Body of pancreas (tissue), 4 donors: Measurements from ENCODE around the gene CACUL1. TPM values are rescaled to one million over a fixed set of nuclear protein-coding genes. Genes with fewer than 3 reads are reported as not detected.
A peak's percentile ranks its signal among the peaks of the same experiment; 100 is the strongest.

ENCODE experiments used
- ATAC-seq: fragments of 150-250 bp; one replicate; pipeline ENCODE4 v1.9.1; 2016
- DNase-seq, 4 donors: peaks; one replicate each; pipeline ENCODE4 v3.0.0-alpha.2; 2019
- H3K27ac ChIP-seq, 4 donors: fragments of 200-600 bp; sonication (generic); 1 replicate in 3 of 4; 2 replicates in 1 of 4; pipeline versions ENCODE4 v1.5.1 to v1.6.1; 2016 to 2019; ENCODE audit warnings: mild to moderate bottlenecking in 1 of 4, mixed read lengths in 1 of 4, moderate library complexity in 1 of 4
- H3K27me3 ChIP-seq, 2 donors: fragments of 200-600 bp; sonication (generic); one replicate each; pipeline ENCODE4 v1.6.0; 2016; ENCODE audit warnings: mild to moderate bottlenecking in 1 of 2
- H3K36me3 ChIP-seq, 2 donors: fragments of 200-600 bp; sonication (generic); replicated peaks in 1 of 2; 2 replicates each; pipeline ENCODE4 v1.5.1; 2016; ENCODE audit warnings: low read depth in 2 of 2; ENCODE audit not compliant: insufficient read depth in 1 of 2
- H3K4me1 ChIP-seq: fragments of 200-600 bp; sonication (generic); one replicate; pipeline ENCODE4 v1.6.0; 2016
- H3K4me3 ChIP-seq, 2 donors: fragments of 200-600 bp; sonication (generic); 1 replicate in 1 of 2; 2 replicates in 1 of 2; pipeline ENCODE4 v1.5.1; 2016 to 2019
- H3K9me3 ChIP-seq, 3 donors: fragments of 200-600 bp; sonication (generic); 1 replicate in 2 of 3; 2 replicates in 1 of 3; pipeline ENCODE4 v1.5.1; 2016
- CTCF ChIP-seq, 7 experiments: fragments of 450-650 bp in 4 of 7; fragments of 200-600 bp in 3 of 7; sonication (generic) in 3 of 7; IDR thresholded peaks; one replicate each; pipeline ENCODE4 v1.5.1; 2016 to 2019; ENCODE audit warnings: antibody characterized with exemption in 7 of 7
- POLR2A ChIP-seq, 3 donors: fragments of 450-650 bp; IDR thresholded peaks; one replicate each; pipeline ENCODE4 v1.6.1; 2016; ENCODE audit warnings: antibody characterized with exemption in 3 of 3, mild to moderate bottlenecking in 2 of 3
- WGBS, 2 donors: methylation state at CpG; one replicate each; pipeline ENCODE4 v1.1.5; 2017; 5-methylcytosine and 5-hydroxymethylcytosine counted together
- intact Hi-C: fragments of 100-400 bp; cut with DNase I; formaldehyde crosslinking; loops from one replicate; pipeline ENCODE4 v1.15.1; 2023
- total RNA-seq, 2 donors: library from RNA; depleted of rRNA; stranded (reverse); fragments of >200 nt; gene quantifications; one replicate each; pipeline ENCODE4 v1.1.0, GENCODE V29; 2016

CACUL1 gene
- total RNA-seq, 2 donors from 2014 or later: 12.9 to 16.1 TPM

- intact Hi-C loops: no loop called here
- H3K27me3 ChIP-seq: no peaks in the 10 kb centered on the region
- no peak overlapping the region for H3K4me3 ChIP-seq
- TF ChIP-seq POLR2A (IDR thresholded peaks at IDR 0.05) (no peak), CTCF (IDR thresholded peaks at IDR 0.05) (no peak)
- H3K36me3 ChIP-seq: no peaks in the 10 kb centered on the region
- ATAC-seq (no peak), DNase-seq (no peak)
- no peaks in the 10 kb centered on the region for H3K9me3 ChIP-seq
- no peak overlapping the region for H3K27ac ChIP-seq
- no peaks in the 10 kb centered on the region for H3K4me1 ChIP-seq
- WGBS, 2 donors: 91 to 95% methylated on average over 4 of the region's 4 CpGs
Observed at GRCh38 chr10:118764195-118764594, 9.4 kb upstream of the CACUL1 start.

DNA sequence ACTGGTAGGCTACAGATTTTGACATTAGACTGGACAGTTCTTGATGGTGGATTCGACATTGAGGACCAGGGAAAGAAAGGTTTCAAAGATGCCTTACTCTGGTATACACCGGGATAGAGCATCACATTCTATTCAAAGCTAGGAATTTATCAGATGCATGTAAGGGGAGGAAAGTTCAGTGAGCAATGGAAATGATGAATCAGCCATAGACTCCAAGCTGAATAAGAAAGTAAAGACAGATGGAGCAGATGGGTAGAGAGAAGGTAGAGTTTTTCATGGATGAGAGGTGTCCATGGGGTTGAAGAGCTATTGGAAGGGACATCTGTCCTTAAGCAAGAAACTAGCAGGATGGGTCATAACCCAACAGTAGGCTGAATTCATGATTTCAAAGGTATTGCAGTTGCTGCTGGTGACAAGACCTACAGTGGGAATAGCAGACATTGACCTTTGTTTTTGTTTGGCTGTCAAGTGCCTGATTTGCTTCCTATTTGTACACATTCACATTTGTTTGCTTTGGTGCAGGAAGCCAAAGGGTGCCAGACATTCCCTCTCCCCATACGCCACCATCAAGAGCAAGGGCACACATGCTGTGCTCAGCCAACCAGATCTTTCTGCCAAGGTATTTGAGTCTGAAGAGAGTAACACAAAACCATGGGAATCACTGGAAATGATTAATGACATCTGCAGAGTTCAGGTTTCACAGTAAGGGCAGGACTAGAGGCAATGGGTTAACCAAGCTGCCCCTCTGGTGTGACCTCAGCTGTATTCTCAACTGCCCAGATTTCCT lies 8.6 kb upstream of the CACUL1 start:
- DNase-seq (no peak), ATAC-seq (no peak)
- Histone ChIP-seq H3K27me3 (no peaks in the 10 kb centered on the region), H3K9me3 (no peaks in the 10 kb centered on the region), H3K4me3 (no peak overlapping the region), H3K36me3 (no peaks in the 10 kb centered on the region), H3K27ac (no peak overlapping the region), H3K4me1 (no peaks in the 10 kb centered on the region)
- intact Hi-C loops: no loop called here
- TF ChIP-seq CTCF (IDR thresholded peaks at IDR 0.05) (no peak), POLR2A (IDR thresholded peaks at IDR 0.05) (no peak)
- WGBS, 2 donors: 78 to 79% methylated on average over 3 of the region's 3 CpGs

GRCh38 chr10:118760265-118760664 lies 5.5 kb upstream of the CACUL1 start:
- 88 to 95% methylated on average over 15 to 34 of the region's 36 CpGs for WGBS, 2 donors
- no peak for ATAC-seq
- DNase-seq: no peak
- Histone ChIP-seq H3K4me1 (peaks cover 7% of the 10 kb centered on the region), H3K9me3 (no peaks in the 10 kb centered on the region), H3K27ac (no peak overlapping the region), H3K36me3 (no peaks in the 10 kb centered on the region), H3K27me3 (no peaks in the 10 kb centered on the region), H3K4me3 (no peak overlapping the region)
- intact Hi-C loops: no loop called here
- TF ChIP-seq CTCF (IDR thresholded peaks at IDR 0.05) (no peak), POLR2A (IDR thresholded peaks at IDR 0.05) (no peak)

DNA sequence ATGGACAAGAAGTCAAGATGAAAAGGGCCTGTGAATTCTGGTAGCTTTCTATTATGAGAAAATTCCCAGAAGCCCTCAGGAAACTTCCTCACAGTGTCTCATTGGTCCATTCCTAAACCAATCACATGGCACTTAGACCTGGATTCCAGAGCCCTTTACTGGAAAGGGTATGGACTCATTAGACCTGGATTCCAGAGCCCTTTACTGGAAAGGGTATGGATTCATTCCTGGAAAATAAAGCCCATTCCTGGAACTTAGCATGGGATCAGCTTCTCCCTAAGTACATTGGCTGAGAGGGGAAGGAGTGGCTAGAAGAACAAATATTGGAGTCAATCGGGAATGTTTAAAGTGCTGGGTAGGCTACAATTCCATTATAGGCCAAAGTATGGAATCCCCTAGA lies 3.7 kb upstream of the CACUL1 start:
- Histone ChIP-seq H3K36me3 (no peaks in the 10 kb centered on the region), H3K4me3 (no peak overlapping the region), H3K9me3 (no peaks in the 10 kb centered on the region), H3K27ac (no peak overlapping the region), H3K4me1 (peaks cover 8% of the 10 kb centered on the region), H3K27me3 (no peaks in the 10 kb centered on the region)
- TF ChIP-seq CTCF (IDR thresholded peaks at IDR 0.05) (no peak), POLR2A (IDR thresholded peaks at IDR 0.05) (no peak)
- DNase-seq: no peak
- intact Hi-C loops: no loop called here
- WGBS, 2 donors: 44 to 52% methylated on average over 1 of the region's 1 CpG
- no peak for ATAC-seq

DNA sequence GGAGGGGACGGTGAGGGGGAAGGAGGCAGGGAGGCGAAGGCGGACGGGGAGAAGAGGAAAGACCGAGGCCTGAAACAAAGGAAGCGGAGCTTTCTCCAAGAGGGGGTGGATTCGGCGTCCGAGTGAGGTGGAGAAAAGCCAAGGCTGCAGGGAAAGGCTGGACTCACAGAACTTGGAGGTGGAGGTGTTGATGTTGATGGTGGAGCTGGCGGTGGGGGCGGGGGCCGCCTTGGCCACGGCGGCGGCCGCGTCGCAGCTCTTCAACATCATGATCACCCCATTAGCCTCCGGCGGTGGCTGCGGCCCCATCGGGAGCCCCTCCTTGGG lies 578 bp downstream of the CACUL1 start:
- TF ChIP-seq CTCF (IDR thresholded peaks at IDR 0.05) (no peak), POLR2A (IDR thresholded peaks at IDR 0.05) (no peak)
- H3K27me3 ChIP-seq: no peaks in the 10 kb centered on the region
- WGBS, 2 donors: 0 to 1% methylated on average over 18 to 19 of the region's 22 CpGs
- intact Hi-C loops: no loop called here
- peaks cover 28% of the 10 kb centered on the region for H3K4me1 ChIP-seq
- H3K27ac ChIP-seq: peak overlapping the region; percentile 37 to 96 (median 92)
- ATAC-seq (peak; percentile 3), DNase-seq (peak in 3 of 4 donors; percentile 34 to 71 (median 42))
- H3K9me3 ChIP-seq: no peaks in the 10 kb centered on the region
- H3K4me3 ChIP-seq: peak overlapping the region; percentile 81 to 100
- no peaks in the 10 kb centered on the region for H3K36me3 ChIP-seq
